Measurements from ENCODE around the gene EBF3. TPM values are rescaled to one million over a fixed set of nuclear protein-coding genes. Genes with fewer than 3 reads are reported as not detected.

Gene EBF3
- total RNA-seq, 1 donor from 2014 or later = 33.4 TPM

DNA sequence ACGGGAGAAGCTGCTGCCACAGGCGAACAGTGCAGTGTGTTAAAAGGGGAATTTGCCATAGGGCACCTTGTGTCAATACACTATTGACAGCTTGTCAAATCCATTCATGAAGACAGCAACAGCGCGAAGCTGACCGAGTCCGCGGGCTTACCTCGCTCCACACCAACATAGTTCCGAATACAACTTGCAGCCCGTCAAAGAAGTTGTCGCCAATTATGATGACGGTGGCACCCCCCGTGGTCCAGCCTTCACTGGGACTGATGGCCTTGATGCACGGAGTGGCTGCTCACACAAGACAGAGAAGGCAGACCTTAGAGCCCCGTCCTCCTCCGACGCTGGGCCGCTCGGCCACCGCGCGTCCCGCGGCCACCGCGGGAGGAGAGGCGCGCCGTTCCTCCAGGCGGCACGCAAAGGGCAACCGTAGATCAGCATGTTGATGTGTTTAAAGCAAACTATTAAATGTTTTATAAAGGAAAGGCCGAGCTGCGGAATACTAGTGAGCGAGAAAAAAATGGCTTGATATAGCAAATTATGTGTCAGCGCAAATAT lies 96.4 kb downstream of the EBF3 start:
- Histone ChIP-seq H3K9me3 (ENCODE audit: control insufficient read depth in 3 of 3, low read length in 3 of 3) (no peaks in the 10 kb centered on the region), H3K4me1 (ENCODE audit: control insufficient read depth in 3 of 3, insufficient read depth in 3 of 3, low read length in 3 of 3) (peaks cover 0 to 16% (median 6%) of the 10 kb centered on the region in 3 donors), H3K27me3 (ENCODE audit: control insufficient read depth in 3 of 3, insufficient read depth in 3 of 3, low read length in 3 of 3) (no peaks in the 10 kb centered on the region), H3K9ac (ENCODE audit: low read depth in 1 of 3, low read length in 3 of 3) (no peak overlapping the region), H3K4me3 (ENCODE audit: low read length in 3 of 3) (no peak overlapping the region), H3K36me3 (ENCODE audit: control insufficient read depth in 3 of 3, insufficient read depth in 3 of 3, low read length in 3 of 3) (peaks cover 9 to 36% (median 25%) of the 10 kb centered on the region in 3 donors), H3K27ac (ENCODE audit: low read depth, low read length) (no peak overlapping the region)

DNA sequence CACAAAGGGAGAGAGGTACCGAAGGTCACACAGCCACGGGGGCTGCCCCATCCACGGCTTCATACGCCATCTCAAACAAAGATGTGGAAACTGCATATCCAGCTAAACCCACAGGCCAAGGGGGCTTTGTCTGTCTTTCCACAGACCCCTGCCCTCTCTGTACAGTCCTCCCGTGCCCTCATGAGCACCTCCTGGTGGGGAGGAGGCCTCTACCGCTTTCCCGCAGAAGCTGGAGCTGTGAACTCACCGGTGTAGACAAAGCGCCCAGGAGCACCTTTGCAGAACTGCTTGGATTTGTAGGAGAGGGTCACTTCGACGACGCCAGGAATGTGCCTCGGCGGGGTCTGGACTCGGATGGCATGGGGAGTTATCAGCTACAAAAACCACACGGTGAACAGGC lies 97.2 kb downstream of the EBF3 start:
- Histone ChIP-seq H3K9ac (ENCODE audit: low read depth in 1 of 3, low read length in 3 of 3) (no peak overlapping the region), H3K4me1 (ENCODE audit: control insufficient read depth in 3 of 3, insufficient read depth in 3 of 3, low read length in 3 of 3) (peaks cover 0 to 13% (median 6%) of the 10 kb centered on the region in 3 donors), H3K36me3 (ENCODE audit: control insufficient read depth in 3 of 3, insufficient read depth in 3 of 3, low read length in 3 of 3) (peaks cover 9 to 36% (median 25%) of the 10 kb centered on the region in 3 donors), H3K9me3 (ENCODE audit: control insufficient read depth in 3 of 3, low read length in 3 of 3) (no peaks in the 10 kb centered on the region), H3K4me3 (ENCODE audit: low read length in 3 of 3) (no peak overlapping the region), H3K27ac (ENCODE audit: low read depth, low read length) (no peak overlapping the region), H3K27me3 (ENCODE audit: control insufficient read depth in 3 of 3, insufficient read depth in 3 of 3, low read length in 3 of 3) (no peaks in the 10 kb centered on the region)

DNA sequence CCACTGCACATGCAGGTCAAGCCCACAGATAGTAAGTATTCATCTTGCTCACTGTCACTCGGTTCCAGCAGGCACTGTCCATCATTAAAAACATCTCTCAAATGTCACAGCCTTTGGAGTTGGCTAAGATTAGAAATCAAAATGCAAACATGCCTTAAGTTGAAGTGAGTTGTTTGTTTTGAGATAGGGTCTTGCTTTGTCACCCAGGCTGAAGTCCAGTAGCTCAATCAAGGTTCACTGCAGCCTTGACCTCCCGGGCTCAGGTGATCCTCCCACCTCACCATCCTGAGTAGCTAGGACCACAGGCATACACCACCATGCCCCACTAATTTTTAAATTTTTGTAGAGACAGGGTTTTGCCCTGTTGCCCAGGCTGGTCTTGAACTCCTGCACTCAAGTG lies 98.1 kb downstream of the EBF3 start:
- H3K4me1 ChIP-seq (ENCODE audit: control insufficient read depth in 3 of 3, insufficient read depth in 3 of 3, low read length in 3 of 3) = peaks cover 0 to 8% (median 3%) of the 10 kb centered on the region in 3 donors
- no peak overlapping the region for H3K9ac ChIP-seq (ENCODE audit: low read depth in 1 of 3, low read length in 3 of 3)
- H3K9me3 ChIP-seq (ENCODE audit: control insufficient read depth in 3 of 3, low read length in 3 of 3) = no peaks in the 10 kb centered on the region
- H3K27me3 ChIP-seq (ENCODE audit: control insufficient read depth in 3 of 3, insufficient read depth in 3 of 3, low read length in 3 of 3) = no peaks in the 10 kb centered on the region
- no peak overlapping the region for H3K4me3 ChIP-seq (ENCODE audit: low read length in 3 of 3)
- H3K27ac ChIP-seq (ENCODE audit: low read depth, low read length) = no peak overlapping the region
- peaks cover 9 to 40% (median 25%) of the 10 kb centered on the region in 3 donors for H3K36me3 ChIP-seq (ENCODE audit: control insufficient read depth in 3 of 3, insufficient read depth in 3 of 3, low read length in 3 of 3)

DNA sequence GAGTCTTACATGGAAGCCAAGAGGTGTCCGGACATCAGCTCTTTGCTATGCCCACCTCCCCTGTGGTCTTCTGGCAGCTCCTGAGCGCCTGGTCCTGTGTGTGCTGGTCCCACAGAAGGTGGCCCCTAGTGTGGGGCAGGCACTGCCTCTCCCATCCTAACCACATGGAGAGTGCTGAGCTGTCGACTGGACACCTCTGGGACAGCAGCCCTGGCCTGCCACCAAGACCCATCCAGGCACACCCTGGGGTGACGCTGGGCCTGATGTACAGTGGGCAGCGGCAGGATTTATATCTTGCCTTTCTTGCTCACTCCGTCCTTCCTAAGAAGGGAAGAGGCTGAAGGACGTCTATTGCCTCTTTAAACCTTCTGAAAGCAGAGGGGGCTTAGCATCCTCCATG lies 98.7 kb downstream of the EBF3 start:
- Histone ChIP-seq H3K9ac (ENCODE audit: low read depth in 1 of 3, low read length in 3 of 3) (no peak overlapping the region), H3K4me3 (ENCODE audit: low read length in 3 of 3) (no peak overlapping the region), H3K4me1 (ENCODE audit: control insufficient read depth in 3 of 3, insufficient read depth in 3 of 3, low read length in 3 of 3) (peaks cover 0 to 3% (median 0%) of the 10 kb centered on the region in 3 donors), H3K27ac (ENCODE audit: low read depth, low read length) (no peak overlapping the region), H3K27me3 (ENCODE audit: control insufficient read depth in 3 of 3, insufficient read depth in 3 of 3, low read length in 3 of 3) (no peaks in the 10 kb centered on the region), H3K36me3 (ENCODE audit: control insufficient read depth in 3 of 3, insufficient read depth in 3 of 3, low read length in 3 of 3) (peaks cover 9 to 41% (median 24%) of the 10 kb centered on the region in 3 donors), H3K9me3 (ENCODE audit: control insufficient read depth in 3 of 3, low read length in 3 of 3) (no peaks in the 10 kb centered on the region)

DNA sequence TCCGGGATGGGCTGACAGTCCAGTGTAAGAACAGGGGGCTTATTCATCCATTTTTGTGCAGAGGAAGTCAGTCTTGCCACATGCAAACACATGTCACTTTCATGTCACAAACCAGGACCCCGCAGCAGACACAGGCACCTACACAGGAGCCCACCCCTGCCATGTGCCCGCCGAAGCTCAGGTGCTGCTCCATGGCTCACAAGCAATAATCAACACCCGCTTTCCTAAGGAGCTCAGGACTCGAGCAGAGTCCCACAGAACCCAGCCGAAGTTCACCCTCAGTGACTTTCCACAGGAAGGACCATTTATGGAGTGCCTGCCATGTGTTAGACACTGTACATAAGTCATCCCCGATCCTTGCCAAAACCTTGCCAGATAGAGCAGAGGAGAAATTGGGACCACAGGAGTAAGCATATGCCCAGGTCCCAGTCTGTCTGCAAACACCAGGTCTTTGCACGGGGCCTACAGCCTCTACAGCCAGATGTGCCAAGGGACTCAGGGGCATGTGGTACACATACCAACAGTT lies 99.4 kb downstream of the EBF3 start:
- Histone ChIP-seq H3K27me3 (ENCODE audit: control insufficient read depth in 3 of 3, insufficient read depth in 3 of 3, low read length in 3 of 3) (no peaks in the 10 kb centered on the region), H3K4me3 (ENCODE audit: low read length in 3 of 3) (no peak overlapping the region), H3K4me1 (ENCODE audit: control insufficient read depth in 3 of 3, insufficient read depth in 3 of 3, low read length in 3 of 3) (peaks cover 0 to 3% (median 0%) of the 10 kb centered on the region in 3 donors), H3K9me3 (ENCODE audit: control insufficient read depth in 3 of 3, low read length in 3 of 3) (no peaks in the 10 kb centered on the region), H3K36me3 (ENCODE audit: control insufficient read depth in 3 of 3, insufficient read depth in 3 of 3, low read length in 3 of 3) (peaks cover 9 to 45% (median 25%) of the 10 kb centered on the region in 3 donors), H3K27ac (ENCODE audit: low read depth, low read length) (no peak overlapping the region), H3K9ac (ENCODE audit: low read depth in 1 of 3, low read length in 3 of 3) (no peak overlapping the region)

DNA sequence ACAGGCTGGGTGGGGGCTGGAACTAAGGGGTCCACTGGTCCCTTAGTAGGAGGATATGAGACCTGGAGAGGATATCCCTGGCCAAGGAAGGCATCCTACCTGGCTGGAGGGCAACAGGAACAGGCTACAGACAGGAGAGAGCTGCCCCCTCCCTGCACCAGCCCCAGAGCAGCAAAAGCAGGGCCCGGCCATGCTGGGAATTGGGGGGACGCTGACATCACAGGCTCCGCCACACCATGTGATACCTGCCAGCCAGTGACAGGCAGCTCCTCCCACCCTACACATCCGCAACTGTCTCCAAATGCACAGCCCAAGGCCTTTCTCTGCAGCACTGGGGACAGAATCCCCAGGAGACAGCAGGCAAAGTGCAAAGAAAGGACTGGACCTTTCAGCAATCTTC lies 100.0 kb downstream of the EBF3 start:
- Histone ChIP-seq H3K27ac (ENCODE audit: low read depth, low read length) (no peak overlapping the region), H3K9me3 (ENCODE audit: control insufficient read depth in 3 of 3, low read length in 3 of 3) (no peaks in the 10 kb centered on the region), H3K27me3 (ENCODE audit: control insufficient read depth in 3 of 3, insufficient read depth in 3 of 3, low read length in 3 of 3) (no peaks in the 10 kb centered on the region), H3K4me1 (ENCODE audit: control insufficient read depth in 3 of 3, insufficient read depth in 3 of 3, low read length in 3 of 3) (peaks cover 0 to 3% (median 0%) of the 10 kb centered on the region in 3 donors), H3K4me3 (ENCODE audit: low read length in 3 of 3) (no peak overlapping the region), H3K36me3 (ENCODE audit: control insufficient read depth in 3 of 3, insufficient read depth in 3 of 3, low read length in 3 of 3) (peaks cover 9 to 45% (median 27%) of the 10 kb centered on the region in 3 donors), H3K9ac (ENCODE audit: low read depth in 1 of 3, low read length in 3 of 3) (no peak overlapping the region)

DNA sequence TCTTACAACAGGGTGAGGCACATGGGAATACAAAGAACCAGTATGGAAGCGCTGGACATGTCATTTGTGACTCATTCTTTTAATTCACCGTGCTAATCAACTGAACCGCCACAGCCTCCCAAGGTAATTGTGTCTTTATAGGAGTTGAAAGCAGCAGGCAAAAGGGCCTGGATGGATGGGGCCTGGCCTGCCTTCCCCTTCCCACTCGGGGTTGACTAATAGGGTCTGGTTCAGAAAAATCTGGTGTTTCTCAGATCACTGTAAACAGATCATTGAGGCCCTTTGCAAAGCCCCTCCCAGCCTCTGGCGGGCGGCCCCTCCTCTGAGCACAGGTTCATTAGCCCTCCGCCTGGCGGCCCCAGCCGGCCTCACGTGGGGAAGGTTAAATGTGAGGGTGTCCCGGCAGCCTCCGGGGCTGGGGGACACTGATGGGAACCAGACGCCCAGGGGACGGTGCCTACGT lies 100.8 kb downstream of the EBF3 start:
- peaks cover 0 to 3% (median 0%) of the 10 kb centered on the region in 3 donors for H3K4me1 ChIP-seq (ENCODE audit: control insufficient read depth in 3 of 3, insufficient read depth in 3 of 3, low read length in 3 of 3)
- H3K36me3 ChIP-seq (ENCODE audit: control insufficient read depth in 3 of 3, insufficient read depth in 3 of 3, low read length in 3 of 3) = peaks cover 9 to 44% (median 27%) of the 10 kb centered on the region in 3 donors
- no peaks in the 10 kb centered on the region for H3K9me3 ChIP-seq (ENCODE audit: control insufficient read depth in 3 of 3, low read length in 3 of 3)
- H3K4me3 ChIP-seq (ENCODE audit: low read length in 3 of 3) = no peak overlapping the region
- H3K27ac ChIP-seq (ENCODE audit: low read depth, low read length) = no peak overlapping the region
- no peaks in the 10 kb centered on the region for H3K27me3 ChIP-seq (ENCODE audit: control insufficient read depth in 3 of 3, insufficient read depth in 3 of 3, low read length in 3 of 3)
- H3K9ac ChIP-seq (ENCODE audit: low read depth in 1 of 3, low read length in 3 of 3) = no peak overlapping the region

DNA sequence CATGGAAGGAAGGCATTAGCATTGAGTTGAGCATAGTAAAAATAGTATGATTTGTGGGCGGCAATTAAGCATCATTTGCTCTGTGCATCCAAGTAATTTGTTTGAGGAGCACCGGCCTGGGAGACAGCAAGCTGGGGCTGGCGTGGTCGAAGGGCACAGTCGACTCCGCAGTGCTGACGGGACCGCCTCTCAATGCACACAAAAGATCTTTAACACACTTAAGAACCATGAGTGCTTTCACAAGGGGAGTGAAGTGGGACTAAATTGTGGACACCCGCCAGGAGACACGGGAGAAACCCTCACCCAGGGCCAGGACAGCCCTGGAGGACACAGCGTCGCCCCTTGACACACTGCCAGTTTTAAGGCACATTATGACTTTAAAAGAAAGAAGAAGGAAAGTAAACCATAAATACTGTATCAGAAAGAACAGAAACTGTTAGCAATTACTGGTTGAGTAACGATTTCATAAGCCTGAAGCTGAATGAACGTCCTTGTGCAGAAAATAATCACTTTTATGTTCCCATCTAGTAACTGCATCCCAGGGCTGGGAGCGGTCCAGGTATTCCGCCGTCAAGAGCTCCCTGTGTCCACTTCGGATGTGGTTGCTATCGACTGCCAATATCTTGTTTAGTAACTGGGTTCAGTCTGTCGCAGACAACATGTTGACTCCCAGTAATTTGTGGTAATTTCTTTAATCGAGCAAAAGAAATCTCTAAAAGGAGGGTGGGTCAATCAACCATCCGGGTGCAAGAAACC lies 102.1 kb downstream of the EBF3 start:
- Histone ChIP-seq H3K4me3 (ENCODE audit: low read length in 3 of 3) (no peak overlapping the region), H3K9me3 (ENCODE audit: control insufficient read depth in 3 of 3, low read length in 3 of 3) (no peaks in the 10 kb centered on the region), H3K9ac (ENCODE audit: low read depth in 1 of 3, low read length in 3 of 3) (no peak overlapping the region), H3K4me1 (ENCODE audit: control insufficient read depth in 3 of 3, insufficient read depth in 3 of 3, low read length in 3 of 3) (peaks cover 0 to 3% (median 0%) of the 10 kb centered on the region in 3 donors), H3K27me3 (ENCODE audit: control insufficient read depth in 3 of 3, insufficient read depth in 3 of 3, low read length in 3 of 3) (no peaks in the 10 kb centered on the region), H3K36me3 (ENCODE audit: control insufficient read depth in 3 of 3, insufficient read depth in 3 of 3, low read length in 3 of 3) (peaks cover 4 to 45% (median 24%) of the 10 kb centered on the region in 3 donors), H3K27ac (ENCODE audit: low read depth, low read length) (no peak overlapping the region)

DNA sequence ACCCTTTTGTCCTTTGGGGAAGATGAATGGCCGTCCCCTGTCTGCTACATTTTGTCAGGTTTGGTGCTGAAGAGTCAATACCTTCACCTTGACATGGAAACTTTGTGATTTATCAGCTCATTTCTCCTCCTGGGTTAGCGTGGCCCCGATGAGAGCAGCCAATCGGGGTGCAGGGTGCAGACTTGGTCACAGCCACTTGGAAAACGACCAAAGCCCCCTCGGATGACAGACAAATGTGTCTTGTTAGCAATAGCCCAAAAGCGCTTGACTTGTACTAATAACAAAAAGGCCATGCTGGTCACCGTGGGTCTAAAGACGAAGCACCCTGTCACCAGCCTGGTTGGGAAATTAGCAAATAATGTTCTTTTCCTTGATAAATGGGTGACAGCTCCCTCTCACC lies 103.7 kb downstream of the EBF3 start:
- Histone ChIP-seq H3K9ac (ENCODE audit: low read depth in 1 of 3, low read length in 3 of 3) (no peak overlapping the region), H3K27ac (ENCODE audit: low read depth, low read length) (no peak overlapping the region), H3K9me3 (ENCODE audit: control insufficient read depth in 3 of 3, low read length in 3 of 3) (peaks cover 0 to 3% (median 2%) of the 10 kb centered on the region in 3 donors), H3K4me3 (ENCODE audit: low read length in 3 of 3) (no peak overlapping the region), H3K36me3 (ENCODE audit: control insufficient read depth in 3 of 3, insufficient read depth in 3 of 3, low read length in 3 of 3) (peaks cover 0 to 29% (median 16%) of the 10 kb centered on the region in 3 donors), H3K4me1 (ENCODE audit: control insufficient read depth in 3 of 3, insufficient read depth in 3 of 3, low read length in 3 of 3) (peaks cover 0 to 3% (median 0%) of the 10 kb centered on the region in 3 donors), H3K27me3 (ENCODE audit: control insufficient read depth in 3 of 3, insufficient read depth in 3 of 3, low read length in 3 of 3) (no peaks in the 10 kb centered on the region)

DNA sequence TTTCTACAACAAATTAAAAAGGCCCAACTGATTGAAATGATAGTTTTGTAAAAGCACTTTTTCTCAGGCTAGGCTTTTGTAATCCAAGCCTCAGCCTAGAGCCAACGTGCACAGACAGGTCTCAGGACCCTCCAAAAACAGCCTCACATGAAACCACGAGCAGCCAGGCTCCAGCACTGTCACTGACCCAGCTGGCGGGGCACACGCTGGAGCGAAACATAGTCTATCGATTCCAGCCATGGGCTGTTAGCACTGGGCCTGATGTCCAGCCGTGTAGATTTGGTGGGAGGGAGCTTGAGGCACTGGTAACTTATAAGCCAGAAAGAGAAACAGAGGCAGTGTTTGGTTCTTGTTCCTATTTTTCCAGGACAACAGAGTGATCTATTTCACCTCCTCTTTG lies 104.5 kb downstream of the EBF3 start:
- no peak overlapping the region for H3K27ac ChIP-seq (ENCODE audit: low read depth, low read length)
- no peak overlapping the region for H3K4me3 ChIP-seq (ENCODE audit: low read length in 3 of 3)
- H3K36me3 ChIP-seq (ENCODE audit: control insufficient read depth in 3 of 3, insufficient read depth in 3 of 3, low read length in 3 of 3) = peaks cover 0 to 24% (median 12%) of the 10 kb centered on the region in 3 donors
- H3K9me3 ChIP-seq (ENCODE audit: control insufficient read depth in 3 of 3, low read length in 3 of 3) = peaks cover 0 to 3% (median 2%) of the 10 kb centered on the region in 3 donors
- H3K9ac ChIP-seq (ENCODE audit: low read depth in 1 of 3, low read length in 3 of 3) = no peak overlapping the region
- no peaks in the 10 kb centered on the region for H3K27me3 ChIP-seq (ENCODE audit: control insufficient read depth in 3 of 3, insufficient read depth in 3 of 3, low read length in 3 of 3)
- no peaks in the 10 kb centered on the region for H3K4me1 ChIP-seq (ENCODE audit: control insufficient read depth in 3 of 3, insufficient read depth in 3 of 3, low read length in 3 of 3)
